Endothelial cell of umbilical vein (primary cell): ENCODE measurements around the gene CFAP45. TPM values are rescaled to one million over a fixed set of nuclear protein-coding genes. Genes with fewer than 3 reads are reported as not detected.

Experiments
- BruUV-seq: library from RNA; stranded (reverse); fragments of 400-500 nt; replicated peaks from 2 replicates; lab custom pipeline; 2021; lab: Mats Ljungman, UMichigan
- CTCF ChIA-PET: fragments of 300-600, 350-600 bp; sonication (Branson Sonifier 250); formaldehyde crosslinking; loops from one replicate; lab custom pipeline; 2021; ENCODE audit warnings: antibody characterized with exemption, inconsistent platforms; lab: Charles Lee
- POLR2A ChIA-PET: fragments of 300-600, 350-600 bp; sonication (Branson Sonifier 250); formaldehyde crosslinking; loops from one replicate; lab custom pipeline; 2021; ENCODE audit warnings: antibody characterized with exemption, inconsistent platforms; lab: Charles Lee
- DNase-seq: peaks from one replicate; pipeline ENCODE4 v3.0.0-alpha.2; 2011; ENCODE audit warnings: low read depth, low spot score
- FAIRE-seq: peaks from 2 replicates; lab custom pipeline; 2011; peaks lifted over from hg19 to GRCh38; lab: Jason Lieb, UNC
- H2AFZ ChIP-seq: 2 replicates; pipeline ENCODE4 v1.6.0; 2012; ENCODE audit warnings: low read depth, low read length, control low read depth, inconsistent platforms
- H3K27ac ChIP-seq: 2 replicates; pipeline ENCODE4 v1.5.1; 2011; ENCODE audit warnings: low read depth, mild to moderate bottlenecking, control low read depth, low read length, moderate library complexity; ENCODE audit not compliant: insufficient read depth
- H3K27me3 ChIP-seq, 2 experiments: 2 replicates each; pipeline versions ENCODE4 v1.6.0 to v1.6.1; 2011; ENCODE audit warnings: low read length in 2 of 2, mixed read lengths in 1 of 2; ENCODE audit not compliant: control insufficient read depth in 2 of 2, insufficient read depth in 2 of 2
- H3K36me3 ChIP-seq, 2 experiments: 2 replicates in 1 of 2; 3 replicates in 1 of 2; pipeline ENCODE4 v1.5.1; 2011; ENCODE audit warnings: low read length in 2 of 2, mild to moderate bottlenecking in 1 of 2, moderate library complexity in 1 of 2; ENCODE audit not compliant: control insufficient read depth in 2 of 2, insufficient read depth in 2 of 2; ENCODE audit errors: extremely low read depth in 1 of 2
- H3K4me1 ChIP-seq: 3 replicates; pipeline ENCODE4 v1.5.1; 2011; ENCODE audit warnings: mild to moderate bottlenecking, low read length; ENCODE audit not compliant: control insufficient read depth, insufficient read depth; ENCODE audit errors: extremely low read depth
- H3K4me2 ChIP-seq: 2 replicates; pipeline ENCODE4 v1.6.1; 2011; ENCODE audit warnings: low read length, control low read depth, mixed read lengths; ENCODE audit not compliant: insufficient read depth
- H3K4me3 ChIP-seq, 3 experiments: fragments of 200-600 bp in 1 of 3; sonication (generic), shearing (Covaris generic) in 1 of 3; replicated peaks in 1 of 3; 2 replicates each; pipeline ENCODE4 v1.5.1; 2011 to 2016; ENCODE audit warnings: control low read depth in 3 of 3, low read length in 3 of 3, mild to moderate bottlenecking in 2 of 3, inconsistent platforms in 1 of 3, low read depth in 1 of 3, moderate library complexity in 1 of 3; ENCODE audit not compliant: insufficient read depth in 1 of 3
- H3K79me2 ChIP-seq: 2 replicates; pipeline ENCODE4 v1.6.0; 2012; ENCODE audit warnings: low read length, inconsistent platforms; ENCODE audit not compliant: control insufficient read depth, insufficient read depth
- H3K9ac ChIP-seq: replicated peaks from 2 replicates; pipeline ENCODE3; 2011; ENCODE audit warnings: low read length, control low read depth; ENCODE audit not compliant: insufficient read depth; ENCODE audit errors: extremely low read depth
- H3K9me1 ChIP-seq: replicated peaks from 3 replicates; pipeline ENCODE4 v1.6.0; 2011; ENCODE audit warnings: mild to moderate bottlenecking, low read length; ENCODE audit not compliant: control insufficient read depth, insufficient read depth; ENCODE audit errors: extremely low read depth
- H3K9me3 ChIP-seq: replicated peaks from 2 replicates; pipeline ENCODE4 v1.5.1; 2012; ENCODE audit warnings: low read length, inconsistent platforms; ENCODE audit not compliant: control insufficient read depth, insufficient read depth
- H4K20me1 ChIP-seq: replicated peaks from 2 replicates; pipeline ENCODE3; 2011; ENCODE audit warnings: mild to moderate bottlenecking, low read length; ENCODE audit not compliant: control insufficient read depth, insufficient read depth; ENCODE audit errors: extremely low read depth
- CTCF ChIP-seq, 2 donors: IDR thresholded peaks; 1 replicate in 1 of 2; 2 replicates in 1 of 2; pipeline ENCODE4 v1.5.1; 2011; ENCODE audit warnings: low read length in 2 of 2, mild to moderate bottlenecking in 2 of 2, moderate library complexity in 2 of 2, control low read depth in 1 of 2, inconsistent platforms in 1 of 2, low read depth in 1 of 2; ENCODE audit not compliant: insufficient read depth in 1 of 2; ENCODE audit errors: extremely low read depth in 1 of 2
- EZH2 ChIP-seq: IDR thresholded peaks from 2 replicates; pipeline ENCODE4 v1.6.1; 2012; ENCODE audit warnings: borderline replicate concordance, low read depth, mild to moderate bottlenecking, moderate library complexity, low read length, inconsistent platforms; ENCODE audit not compliant: severe bottlenecking
- FOS ChIP-seq: IDR thresholded peaks from 2 replicates; pipeline ENCODE4 v1.6.1; 2011; ENCODE audit warnings: mild to moderate bottlenecking, low read length, moderate library complexity, borderline replicate concordance; ENCODE audit not compliant: insufficient read depth
- GATA2 ChIP-seq: IDR thresholded peaks from 2 replicates; pipeline ENCODE4 v1.7.0; 2011; ENCODE audit warnings: low read depth, mild to moderate bottlenecking, moderate library complexity, mixed read lengths, low read length; ENCODE audit not compliant: insufficient read length, insufficient read depth
- JUN ChIP-seq: IDR thresholded peaks from 2 replicates; pipeline ENCODE4 v1.6.1; 2011; ENCODE audit warnings: borderline replicate concordance, low read depth; ENCODE audit not compliant: insufficient read length, insufficient read depth
- MAX ChIP-seq: IDR thresholded peaks from 2 replicates; pipeline ENCODE4 v1.6.1; 2011; ENCODE audit not compliant: insufficient read depth, insufficient read length
- MYC ChIP-seq: IDR thresholded peaks from one replicate; pipeline ENCODE4 v1.6.1; 2011; ENCODE audit warnings: mild to moderate bottlenecking, low read depth, low read length
- POLR2A ChIP-seq: IDR thresholded peaks from 2 replicates; pipeline ENCODE4 v1.6.1; 2012; ENCODE audit warnings: low read depth, mild to moderate bottlenecking, control low read depth, low read length
- POLR2AphosphoS5 ChIP-seq: IDR thresholded peaks from 2 replicates; pipeline ENCODE4 v1.6.1; 2012; ENCODE audit warnings: low read depth, mild to moderate bottlenecking, control low read depth, low read length, moderate library complexity; ENCODE audit not compliant: insufficient read depth
- dilution Hi-C: fragments of 300-500 bp; cut with MboI; formaldehyde crosslinking; loops from one replicate; pipeline ENCODE4 v1.15.0; 2019; ENCODE audit warnings: low sequenced_read_pairs; ENCODE audit not compliant: extremely low pct_ligation_motif_present
- intact Hi-C: fragments of 100-400 bp; cut with micrococcal nuclease; formaldehyde crosslinking; loops from one replicate; pipeline ENCODE4 v1.10.0; 2022
- polyA plus RNA-seq, 4 experiments: library from polyadenylated mRNA; depleted of rRNA in 3 of 4; stranded (reverse) in 3 of 4; unstranded in 1 of 4; fragments of >200 nt; gene quantifications; 2 replicates each; pipeline versions ENCODE4 v1.2.1 to v1.2.3, GENCODE V29; 2011 to 2012; ENCODE audit warnings: missing spikeins in 1 of 4
- total RNA-seq: library from RNA; stranded (reverse); gene quantifications from 2 replicates; pipeline ENCODE4 v1.2.3, GENCODE V29; 2021

CFAP45 gene
- total and polyA plus RNA-seq, 2 donors (not counting 3 experiments of a cell fraction or from before 2014, with no cell fraction given), result 0.25 to 2.5 TPM

- FAIRE-seq (no peak), DNase-seq (no peak)
- POLR2A ChIA-PET, result no interaction called here
- Histone ChIP-seq H3K4me3 (no peak overlapping the region), H3K4me2 (no peak overlapping the region), H3K36me3 (no peaks in the 10 kb centered on the region), H4K20me1 (no peaks in the 10 kb centered on the region), H3K4me1 (no peaks in the 10 kb centered on the region), H2AFZ (no peak overlapping the region), H3K9ac (no peak overlapping the region), H3K9me3 (no peaks in the 10 kb centered on the region), H3K9me1 (no peaks in the 10 kb centered on the region), H3K27me3 (peaks cover 0 to 4% of the 10 kb centered on the region in 2 experiments), H3K27ac (no peak overlapping the region), H3K79me2 (no peaks in the 10 kb centered on the region)
- no peak for TF ChIP-seq MYC
- no peak for TF ChIP-seq FOS
- no peak for TF ChIP-seq EZH2
- no TSS peak for BruUV-seq
- CTCF ChIA-PET, result interaction anchor here (1.0 to 13.3 kb wide), 2 partner anchors 64 to 74 kb away, joined by 3 to 169 read pairs; no protein-coding TSS in a partner anchor
- dilution Hi-C loops (no loop called here), intact Hi-C loops (loop anchor here (2.0 kb wide), 1 partner anchor 411 kb away; the partner anchor contains the start of genes COPA and NCSTN)
Observed at GRCh38 chr1:159931795-159932173, 31.8 kb upstream of the CFAP45 start.

GRCh38 chr1:159931101-159931794 is 31.3 kb upstream of the CFAP45 start:
- H3K36me3 ChIP-seq, result no peaks in the 10 kb centered on the region
- dilution Hi-C loops, result no loop called here
- H3K4me2 ChIP-seq, result no peak overlapping the region
- no peak for TF ChIP-seq CTCF (IDR thresholded peaks at IDR 0.05; ENCODE audit: extremely low read depth in 1 of 2, insufficient read depth in 1 of 2, low read depth in 1 of 2, low read length in 2 of 2)
- no peak for TF ChIP-seq GATA2
- no peak for TF ChIP-seq FOS
- TF ChIP-seq EZH2, result no peak
- no peak for TF ChIP-seq POLR2AphosphoS5
- TF ChIP-seq POLR2A, result no peak
- no peak for TF ChIP-seq MAX
- no peak for TF ChIP-seq JUN
- TF ChIP-seq MYC, result no peak
- intact Hi-C loops, result no loop called here
- no peaks in the 10 kb centered on the region for H3K4me1 ChIP-seq
- no peak overlapping the region for H3K27ac ChIP-seq
- no peak overlapping the region for H2AFZ ChIP-seq
- no peak for DNase-seq
- ChIA-PET CTCF (interaction anchor here (1.0 to 2.0 kb wide), 3 partner anchors 65 to 77 kb away, joined by 3 to 9 read pairs (median 6); no protein-coding TSS in a partner anchor), POLR2A (no interaction called here)
- H3K9me1 ChIP-seq, result no peaks in the 10 kb centered on the region
- no peaks in the 10 kb centered on the region for H3K9me3 ChIP-seq
- no peak for FAIRE-seq
- H3K79me2 ChIP-seq, result no peaks in the 10 kb centered on the region
- no TSS peak for BruUV-seq
- no peak overlapping the region for H3K4me3 ChIP-seq
- H3K9ac ChIP-seq, result no peak overlapping the region
- no peaks in the 10 kb centered on the region for H4K20me1 ChIP-seq
- H3K27me3 ChIP-seq, result peaks cover 0 to 4% of the 10 kb centered on the region in 2 experiments
